GM18498 (cell line): ENCODE data around the gene EPB41L1.

Experiments used
- ATAC-seq: cut with Tn5 transposase; IDR thresholded peaks from one replicate; pipeline ENCODE4 v1.9.1; 2021; ENCODE audit warnings: mild to moderate bottlenecking, moderate library complexity; ENCODE audit not compliant: unreplicated experiment

Gene EPB41L1

GRCh38 chr20:36153736-36154699 lies 522 bp upstream of the EPB41L1 start:
- ATAC-seq: no peak

- ATAC-seq: no peak
These were observed 1.1 kb downstream of the EPB41L1 start for GRCh38 chr20:36155629-36155971.

GRCh38 chr20:36155991-36156390 lies 1.5 kb downstream of the EPB41L1 start:
- ATAC-seq: no peak

- no peak for ATAC-seq
These were observed 3.1 kb downstream of the EPB41L1 start for GRCh38 chr20:36157610-36158009.

GRCh38 chr20:36158160-36158741 lies 3.7 kb downstream of the EPB41L1 start:
- ATAC-seq: no peak

GRCh38 chr20:36159833-36160232 lies 5.3 kb downstream of the EPB41L1 start:
- no peak for ATAC-seq

- ATAC-seq: no peak
These were observed 7.9 kb downstream of the EPB41L1 start for GRCh38 chr20:36162272-36162966.

GRCh38 chr20:36167902-36168503 lies 13.5 kb downstream of the EPB41L1 start:
- no peak for ATAC-seq

- ATAC-seq: no peak
These were observed 16.1 kb downstream of the EPB41L1 start for GRCh38 chr20:36170542-36171215.

- no peak for ATAC-seq
These were observed 19.0 kb downstream of the EPB41L1 start for GRCh38 chr20:36173451-36173933.

GRCh38 chr20:36175016-36175415 lies 20.5 kb downstream of the EPB41L1 start:
- no peak for ATAC-seq

GRCh38 chr20:36175475-36175995 lies 21.0 kb downstream of the EPB41L1 start:
- no peak for ATAC-seq

GRCh38 chr20:36177716-36178115 lies 23.2 kb downstream of the EPB41L1 start:
- ATAC-seq: no peak

- ATAC-seq: no peak
These were observed 24.8 kb downstream of the EPB41L1 start for GRCh38 chr20:36179170-36179945.

- ATAC-seq: no peak
These were observed 25.8 kb downstream of the EPB41L1 start for GRCh38 chr20:36180323-36180722.

GRCh38 chr20:36181934-36182603 lies 27.5 kb downstream of the EPB41L1 start:
- ATAC-seq: no peak

GRCh38 chr20:36182604-36183154 lies 28.1 kb downstream of the EPB41L1 start:
- ATAC-seq: no peak

- no peak for ATAC-seq
These were observed 28.8 kb downstream of the EPB41L1 start for GRCh38 chr20:36183155-36183944.
